Body of pancreas (tissue), 4 donors: ENCODE measurements around the gene CFAP46.

Source experiments
- CTCF ChIP-seq, 7 experiments: fragments of 450-650 bp in 4 of 7; fragments of 200-600 bp in 3 of 7; sonication (generic) in 3 of 7; IDR thresholded peaks; one replicate each; pipeline ENCODE4 v1.5.1; 2016 to 2019; ENCODE audit warnings: antibody characterized with exemption in 7 of 7
- POLR2A ChIP-seq, 3 donors: fragments of 450-650 bp; IDR thresholded peaks; one replicate each; pipeline ENCODE4 v1.6.1; 2016; ENCODE audit warnings: antibody characterized with exemption in 3 of 3, mild to moderate bottlenecking in 2 of 3

GRCh38 chr10:132763545-132763944, 178.8 kb downstream of the CFAP46 start:
- no peak for TF ChIP-seq CTCF (IDR thresholded peaks at IDR 0.05)
- no peak for TF ChIP-seq POLR2A (IDR thresholded peaks at IDR 0.05)
